ENCODE data around the gene EDARADD. TPM values are rescaled to one million over a fixed set of nuclear protein-coding genes. Genes with fewer than 3 reads are reported as not detected.

The EDARADD gene
- total and polyA plus RNA-seq, 2 of the 13 experiments (the other 11 are each of a cell fraction or from before 2014, with no cell fraction given), result 0.03 TPM; not detected in 1

DNA sequence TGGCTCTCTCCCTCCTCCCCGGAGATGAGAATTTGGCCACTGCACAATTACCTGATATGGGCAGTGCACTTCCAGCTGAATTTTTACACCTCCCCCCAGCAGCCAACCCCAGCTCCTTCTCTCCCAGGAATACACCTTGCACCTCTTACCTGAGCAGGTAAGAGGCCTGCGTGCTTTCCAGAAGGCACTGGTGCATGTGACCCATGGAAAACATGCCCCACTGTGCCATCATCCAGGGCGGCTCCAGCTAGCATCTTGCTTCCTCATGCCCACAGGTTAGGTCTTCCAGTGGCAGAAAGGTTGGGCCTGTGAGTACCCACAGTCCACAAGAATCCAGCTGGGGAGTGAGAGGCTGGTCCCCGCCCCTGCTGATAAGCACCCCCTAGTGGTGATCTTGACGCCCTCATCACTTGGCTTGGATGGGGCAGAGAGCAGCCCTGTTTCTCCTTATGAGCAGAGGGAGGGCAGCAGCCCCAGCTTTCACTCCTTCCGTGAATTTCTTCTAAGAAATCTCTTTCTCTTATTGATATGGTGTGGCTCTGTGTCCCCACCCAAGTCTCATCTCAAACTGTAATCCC lies 57.8 kb downstream of the EDARADD start:
- ATAC-seq (peak; percentile 95), FAIRE-seq (peak; percentile 46), DNase-seq (ENCODE audit: low spot score) (peak; percentile 28)
- in situ Hi-C loops (cut with HindIII; ENCODE audit: extremely low pct_ligation_motif_present, low pct_unique_long_range_greater_than_20kb), result no loop called here
- H3K27ac ChIP-seq (ENCODE audit: extremely low read length, insufficient read depth, low read length), result no peak overlapping the region
- H4K20me1 ChIP-seq (ENCODE audit: insufficient read depth, low read length), result no peaks in the 10 kb centered on the region
- H3K4me2 ChIP-seq (ENCODE audit: low read depth, low read length), result no peak overlapping the region
- BruUV-seq (replicated peaks), result no TSS peak
- CTCF ChIA-PET (ENCODE audit: low intra/inter-chr PET ratio, low total read pairs), result interaction anchor here (1.1 to 1.3 kb wide), 2 partner anchors 343 to 349 kb away, joined by 4 read pairs; no protein-coding TSS in a partner anchor
- no peaks in the 10 kb centered on the region for H3K36me3 ChIP-seq (replicated peaks in 1 of 2; ENCODE audit: control insufficient read depth in 1 of 2, insufficient read depth in 2 of 2, low read length in 2 of 2)
- H3K9me3 ChIP-seq (ENCODE audit: low read length), result no peaks in the 10 kb centered on the region
- no peaks in the 10 kb centered on the region for H3K4me1 ChIP-seq (ENCODE audit: insufficient read depth, low read length)
- intact Hi-C loops (cut with micrococcal nuclease; ENCODE audit: unreplicated experiment), result loop anchor here (2.0 kb wide), 1 partner anchor 349 kb away; no protein-coding TSS in a partner anchor
- 67% methylated on average over 3 of the region's 6 CpGs for WGBS (ENCODE audit: low lambda C conversion rate)
- POLR2A ChIA-PET, result no interaction called here
- no peak overlapping the region for H2AFZ ChIP-seq (ENCODE audit: low read length)
- no peaks in the 10 kb centered on the region for H3K27me3 ChIP-seq (ENCODE audit: control insufficient read depth in 1 of 2, insufficient read depth in 2 of 2, low read length in 2 of 2)
- no peak overlapping the region for H3K9ac ChIP-seq (ENCODE audit: insufficient read depth, low read depth, low read length)
- no peaks in the 10 kb centered on the region for H3K79me2 ChIP-seq (ENCODE audit: insufficient read depth, low read length)
- no peak overlapping the region for H3K4me3 ChIP-seq (replicated peaks in 1 of 3; ENCODE audit: insufficient read depth in 1 of 3, low read depth in 2 of 3, low read length in 3 of 3)
- TF ChIP-seq SMC3 (IDR thresholded peaks at IDR 0.05; ENCODE audit: low read length) (peak; percentile 59), ZNF776 (CRISPR knock-in tag; IDR thresholded peaks at IDR 0.05) (no peak), HNF4G (IDR thresholded peaks at IDR 0.05; ENCODE audit: borderline replicate concordance, low read depth, low read length) (no peak), HNF4G (CRISPR knock-in tag; IDR thresholded peaks at IDR 0.05; ENCODE audit: borderline replicate concordance, low read depth) (no peak), MEF2D (CRISPR knock-in tag; IDR thresholded peaks at IDR 0.05) (0 out of 2 replicates have a peak, but pooled peaks have one; percentile 21), HNRNPLL (IDR thresholded peaks at IDR 0.05; ENCODE audit: low read depth, low read length, poor library complexity, severe bottlenecking) (no peak), XRCC5 (optimal IDR thresholded peaks at IDR 0.05; ENCODE audit: low read length) (peak; percentile 29), STAG1 (CRISPR knock-in tag; IDR thresholded peaks at IDR 0.05) (peak; percentile 73), ZFX (CRISPR knock-in tag; IDR thresholded peaks at IDR 0.05; ENCODE audit: low read depth) (0 out of 2 replicates have a peak, but pooled peaks have one; percentile 21), MAZ (IDR thresholded peaks at IDR 0.05; ENCODE audit: borderline replicate concordance, low read depth, low read length) (no peak), MAZ (CRISPR knock-in tag; IDR thresholded peaks at IDR 0.05; ENCODE audit: low read depth) (0 out of 2 replicates have a peak, but pooled peaks have one; percentile 40), RAD21 (CRISPR knock-in tag; IDR thresholded peaks at IDR 0.05) (0 out of 2 replicates have a peak, but pooled peaks have one; percentile 56)
- TF ChIP-seq, protein P1, sequence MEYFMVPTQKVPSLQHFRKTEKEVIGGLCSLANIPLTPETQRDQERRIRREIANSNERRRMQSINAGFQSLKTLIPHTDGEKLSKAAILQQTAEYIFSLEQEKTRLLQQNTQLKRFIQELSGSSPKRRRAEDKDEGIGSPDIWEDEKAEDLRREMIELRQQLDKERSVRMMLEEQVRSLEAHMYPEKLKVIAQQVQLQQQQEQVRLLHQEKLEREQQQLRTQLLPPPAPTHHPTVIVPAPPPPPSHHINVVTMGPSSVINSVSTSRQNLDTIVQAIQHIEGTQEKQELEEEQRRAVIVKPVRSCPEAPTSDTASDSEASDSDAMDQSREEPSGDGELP (IDR thresholded peaks at IDR 0.05; ENCODE audit: borderline replicate concordance, low read depth), result peak; percentile 26; the same call in 1 of the 2 replicates
- TF ChIP-seq, protein P2, sequence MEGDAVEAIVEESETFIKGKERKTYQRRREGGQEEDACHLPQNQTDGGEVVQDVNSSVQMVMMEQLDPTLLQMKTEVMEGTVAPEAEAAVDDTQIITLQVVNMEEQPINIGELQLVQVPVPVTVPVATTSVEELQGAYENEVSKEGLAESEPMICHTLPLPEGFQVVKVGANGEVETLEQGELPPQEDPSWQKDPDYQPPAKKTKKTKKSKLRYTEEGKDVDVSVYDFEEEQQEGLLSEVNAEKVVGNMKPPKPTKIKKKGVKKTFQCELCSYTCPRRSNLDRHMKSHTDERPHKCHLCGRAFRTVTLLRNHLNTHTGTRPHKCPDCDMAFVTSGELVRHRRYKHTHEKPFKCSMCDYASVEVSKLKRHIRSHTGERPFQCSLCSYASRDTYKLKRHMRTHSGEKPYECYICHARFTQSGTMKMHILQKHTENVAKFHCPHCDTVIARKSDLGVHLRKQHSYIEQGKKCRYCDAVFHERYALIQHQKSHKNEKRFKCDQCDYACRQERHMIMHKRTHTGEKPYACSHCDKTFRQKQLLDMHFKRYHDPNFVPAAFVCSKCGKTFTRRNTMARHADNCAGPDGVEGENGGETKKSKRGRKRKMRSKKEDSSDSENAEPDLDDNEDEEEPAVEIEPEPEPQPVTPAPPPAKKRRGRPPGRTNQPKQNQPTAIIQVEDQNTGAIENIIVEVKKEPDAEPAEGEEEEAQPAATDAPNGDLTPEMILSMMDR (CRISPR knock-in tag; IDR thresholded peaks at IDR 0.05), result peak; percentile 73
- TF ChIP-seq, protein P3, sequence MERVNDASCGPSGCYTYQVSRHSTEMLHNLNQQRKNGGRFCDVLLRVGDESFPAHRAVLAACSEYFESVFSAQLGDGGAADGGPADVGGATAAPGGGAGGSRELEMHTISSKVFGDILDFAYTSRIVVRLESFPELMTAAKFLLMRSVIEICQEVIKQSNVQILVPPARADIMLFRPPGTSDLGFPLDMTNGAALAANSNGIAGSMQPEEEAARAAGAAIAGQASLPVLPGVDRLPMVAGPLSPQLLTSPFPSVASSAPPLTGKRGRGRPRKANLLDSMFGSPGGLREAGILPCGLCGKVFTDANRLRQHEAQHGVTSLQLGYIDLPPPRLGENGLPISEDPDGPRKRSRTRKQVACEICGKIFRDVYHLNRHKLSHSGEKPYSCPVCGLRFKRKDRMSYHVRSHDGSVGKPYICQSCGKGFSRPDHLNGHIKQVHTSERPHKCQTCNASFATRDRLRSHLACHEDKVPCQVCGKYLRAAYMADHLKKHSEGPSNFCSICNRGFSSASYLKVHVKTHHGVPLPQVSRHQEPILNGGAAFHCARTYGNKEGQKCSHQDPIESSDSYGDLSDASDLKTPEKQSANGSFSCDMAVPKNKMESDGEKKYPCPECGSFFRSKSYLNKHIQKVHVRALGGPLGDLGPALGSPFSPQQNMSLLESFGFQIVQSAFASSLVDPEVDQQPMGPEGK (CRISPR knock-in tag; IDR thresholded peaks at IDR 0.05), result peak; percentile 87
- TF ChIP-seq, protein P4, sequence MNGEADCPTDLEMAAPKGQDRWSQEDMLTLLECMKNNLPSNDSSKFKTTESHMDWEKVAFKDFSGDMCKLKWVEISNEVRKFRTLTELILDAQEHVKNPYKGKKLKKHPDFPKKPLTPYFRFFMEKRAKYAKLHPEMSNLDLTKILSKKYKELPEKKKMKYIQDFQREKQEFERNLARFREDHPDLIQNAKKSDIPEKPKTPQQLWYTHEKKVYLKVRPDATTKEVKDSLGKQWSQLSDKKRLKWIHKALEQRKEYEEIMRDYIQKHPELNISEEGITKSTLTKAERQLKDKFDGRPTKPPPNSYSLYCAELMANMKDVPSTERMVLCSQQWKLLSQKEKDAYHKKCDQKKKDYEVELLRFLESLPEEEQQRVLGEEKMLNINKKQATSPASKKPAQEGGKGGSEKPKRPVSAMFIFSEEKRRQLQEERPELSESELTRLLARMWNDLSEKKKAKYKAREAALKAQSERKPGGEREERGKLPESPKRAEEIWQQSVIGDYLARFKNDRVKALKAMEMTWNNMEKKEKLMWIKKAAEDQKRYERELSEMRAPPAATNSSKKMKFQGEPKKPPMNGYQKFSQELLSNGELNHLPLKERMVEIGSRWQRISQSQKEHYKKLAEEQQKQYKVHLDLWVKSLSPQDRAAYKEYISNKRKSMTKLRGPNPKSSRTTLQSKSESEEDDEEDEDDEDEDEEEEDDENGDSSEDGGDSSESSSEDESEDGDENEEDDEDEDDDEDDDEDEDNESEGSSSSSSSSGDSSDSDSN (CRISPR knock-in tag; IDR thresholded peaks at IDR 0.05), result 0 out of 2 replicates have a peak, but pooled peaks have one; percentile 12

All from HepG2 (cell line).